Esophagus mucosa (tissue), 1 donor: Measurements from ENCODE around the gene METTL23. TPM values are rescaled to one million over a fixed set of nuclear protein-coding genes. Genes with fewer than 3 reads are reported as not detected.

Source experiments
- ATAC-seq: fragments of 200-7000 bp; cut with Tn5 transposase; one replicate; pipeline ENCODE4 v1.9.1; 2020
- total RNA-seq: library from RNA; stranded (reverse); gene quantifications from one replicate; pipeline ENCODE4 v1.2.4, GENCODE V29; 2023
- donor health status: DM: yes; HTN: yes; CAD: no.

METTL23 gene
- total RNA-seq, 1 donor from 2014 or later = 17.8 TPM

DNA sequence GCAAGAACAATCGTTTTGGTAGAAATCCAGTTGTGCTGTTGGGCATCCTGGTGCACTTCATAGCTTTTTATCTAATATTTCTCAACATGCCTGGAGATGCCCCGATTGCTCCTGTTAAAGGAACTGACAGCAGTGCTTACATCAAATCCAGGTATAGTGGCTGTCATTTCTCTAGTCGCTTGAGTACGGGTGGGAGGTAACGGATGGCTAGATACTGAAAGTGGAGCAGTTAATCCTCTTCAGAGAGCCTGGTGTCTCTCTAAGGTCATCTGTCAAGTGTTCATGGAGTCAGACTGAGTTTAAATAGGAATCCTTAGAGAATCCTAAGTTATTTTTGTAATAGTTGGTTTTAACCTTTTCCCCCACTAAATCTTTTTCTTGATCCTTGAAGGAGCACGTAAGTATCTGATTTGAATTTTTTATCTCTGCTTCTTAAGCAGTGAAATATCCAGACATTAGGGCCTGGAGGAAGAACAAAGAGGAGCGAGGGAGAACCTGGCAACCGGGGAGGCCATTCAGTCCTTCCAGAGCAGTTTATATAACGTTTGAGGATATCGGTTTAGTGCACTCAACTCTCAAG lies 48.5 kb downstream of the METTL23 start:
- ATAC-seq = no peak

DNA sequence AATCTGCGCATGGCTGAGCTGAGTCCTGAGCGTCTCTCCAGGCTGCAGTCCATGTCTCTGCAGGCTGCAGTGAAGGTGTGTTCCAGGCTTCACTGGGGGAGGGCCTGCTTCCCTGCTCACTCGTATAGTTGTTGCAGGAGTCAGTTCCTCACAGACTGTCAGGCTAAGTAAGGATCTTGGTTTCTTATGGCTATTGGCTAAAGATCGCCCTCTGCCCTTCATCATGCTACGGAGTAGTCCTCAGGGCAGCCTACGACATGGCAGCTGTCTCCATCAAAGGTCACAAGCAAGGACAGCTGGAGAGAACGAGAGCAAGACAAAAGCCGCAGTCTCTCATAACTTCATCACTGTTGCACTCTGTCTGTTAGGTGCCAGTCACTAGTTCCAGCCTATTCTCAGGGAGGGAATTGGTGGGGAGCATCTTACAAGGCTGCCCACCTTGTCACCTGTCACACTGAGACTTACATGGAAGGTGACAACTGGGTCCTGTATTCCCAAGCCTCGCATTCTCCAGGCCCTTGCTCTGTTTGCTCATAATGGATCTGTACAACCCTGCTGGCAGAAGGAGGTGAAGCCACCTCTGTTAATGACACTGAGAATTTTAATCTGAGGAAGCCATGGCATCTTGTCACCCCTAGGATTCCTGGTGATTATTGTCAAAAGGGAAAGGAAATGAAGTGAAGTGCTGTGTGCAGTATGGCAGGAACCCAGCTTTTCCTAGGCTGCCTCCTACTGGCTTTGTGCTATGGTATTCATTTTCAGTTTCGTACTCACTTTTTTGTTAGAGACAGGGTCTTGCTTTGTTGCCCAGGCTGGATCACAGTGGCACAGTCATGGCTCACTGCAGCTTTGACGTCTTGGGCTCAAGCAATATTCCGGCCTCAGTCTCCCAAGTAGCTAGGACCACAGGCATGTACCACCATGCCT lies 54.7 kb downstream of the METTL23 start:
- no peak for ATAC-seq

DNA sequence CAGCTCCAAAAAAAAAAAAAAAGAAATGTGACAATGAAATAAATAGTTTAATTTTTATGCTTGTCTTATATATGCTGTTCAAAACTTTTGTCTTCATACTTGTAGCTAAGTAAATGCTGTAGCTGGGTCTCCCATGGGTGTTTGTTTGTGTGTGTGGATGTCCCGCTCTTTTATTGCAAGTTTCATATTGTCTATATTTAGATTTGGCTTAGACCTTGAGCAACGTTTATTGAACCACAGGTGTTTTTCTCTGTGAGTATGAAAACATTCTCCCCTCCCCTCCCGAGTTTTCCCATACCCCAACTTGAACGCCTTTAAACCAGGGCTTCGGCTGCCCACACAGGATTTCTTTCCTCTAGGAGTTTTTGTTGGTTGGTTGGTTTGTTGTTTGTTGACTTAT lies 56.5 kb downstream of the METTL23 start:
- no peak for ATAC-seq

Other genes starting within 250 kb of the METTL23 start
- gene RHBDF2, start 225.4 kb upstream of the METTL23 start, total RNA-seq = 36.8 TPM
- 2.6 TPM for gene CYGB, start 189.1 kb upstream of the METTL23 start, total RNA-seq
- gene PRCD, start 186.8 kb upstream of the METTL23 start, total RNA-seq = 0.64 TPM
- gene ST6GALNAC2, start 141.0 kb upstream of the METTL23 start, total RNA-seq = 24.0 TPM
- gene ST6GALNAC1, start 83.1 kb upstream of the METTL23 start, total RNA-seq = 16.9 TPM
- gene MXRA7, start 15.9 kb upstream of the METTL23 start, total RNA-seq = 32.3 TPM
- 11.0 TPM for gene JMJD6, start 233 bp upstream of the METTL23 start, total RNA-seq
- gene SRSF2, start 10.5 kb downstream of the METTL23 start, total RNA-seq = 162 TPM
- 22.6 TPM for gene MFSD11, start 11.3 kb downstream of the METTL23 start, total RNA-seq
- 0.20 TPM for gene MGAT5B, start 141.6 kb downstream of the METTL23 start, total RNA-seq